Inflammatory macrophage treated with lipopolysaccharide for 1 hour (primary cell): Measurements from ENCODE around the gene SLCO4A1.
"Not testable (repeated sequence)": the region's sequence is repeated elsewhere in the genome, so short reads cannot be mapped to it uniquely, and the experiment has no call there.

ENCODE experiments used
- DNase-seq, 2 donors: peaks; one replicate each; pipeline ENCODE4 v3.0.0-alpha.2; 2020 to 2022

SLCO4A1 gene

GRCh38 chr20:62622877-62623487 is 19.3 kb upstream of the SLCO4A1 start:
- DNase-seq = no peak

- DNase-seq = peak; percentile 92 to 94
Observed at GRCh38 chr20:62623488-62624324, 18.6 kb upstream of the SLCO4A1 start.

GRCh38 chr20:62624325-62624690 is 18.0 kb upstream of the SLCO4A1 start:
- no peak for DNase-seq

GRCh38 chr20:62624719-62625453 is 17.4 kb upstream of the SLCO4A1 start:
- peak; percentile 53 to 58 for DNase-seq

- no peak for DNase-seq
Observed at GRCh38 chr20:62625516-62625915, 16.8 kb upstream of the SLCO4A1 start.

GRCh38 chr20:62625921-62626547 is 16.3 kb upstream of the SLCO4A1 start:
- DNase-seq = no peak

- not testable (repeated sequence) for DNase-seq
Observed at GRCh38 chr20:62627425-62627824, 14.9 kb upstream of the SLCO4A1 start.

GRCh38 chr20:62627901-62628612 is 14.2 kb upstream of the SLCO4A1 start:
- DNase-seq = no peak

- no peak for DNase-seq
Observed at GRCh38 chr20:62628691-62629090, 13.6 kb upstream of the SLCO4A1 start.

GRCh38 chr20:62629864-62630470 is 12.3 kb upstream of the SLCO4A1 start:
- no peak for DNase-seq

- no peak for DNase-seq
Observed at GRCh38 chr20:62631336-62632308, 10.7 kb upstream of the SLCO4A1 start.

- DNase-seq = peak in 1 of 2 donors; percentile 40
Observed at GRCh38 chr20:62632575-62633090, 9.7 kb upstream of the SLCO4A1 start.

GRCh38 chr20:62633598-62634329 is 8.5 kb upstream of the SLCO4A1 start:
- DNase-seq = no peak

- DNase-seq = no peak
Observed at GRCh38 chr20:62634330-62634967, 7.9 kb upstream of the SLCO4A1 start.

GRCh38 chr20:62635232-62635631 is 7.1 kb upstream of the SLCO4A1 start:
- DNase-seq = no peak

GRCh38 chr20:62635852-62636251 is 6.5 kb upstream of the SLCO4A1 start:
- DNase-seq = no peak

- DNase-seq = no peak
Observed at GRCh38 chr20:62636446-62636845, 5.9 kb upstream of the SLCO4A1 start.

- no peak for DNase-seq
Observed at GRCh38 chr20:62637110-62637509, 5.2 kb upstream of the SLCO4A1 start.

GRCh38 chr20:62637521-62638054 is 4.7 kb upstream of the SLCO4A1 start:
- no peak for DNase-seq
